Left lung (tissue), 10 donors: ENCODE results near the gene DCTPP1. TPM values are rescaled to one million over a fixed set of nuclear protein-coding genes. Genes with fewer than 3 reads are reported as not detected.

Experiments
- ATAC-seq: fragments of 200-7000 bp; cut with Tn5 transposase; one replicate; pipeline ENCODE4 v1.9.1; 2020; ENCODE audit warnings: moderate library complexity
- DNase-seq, 4 donors: peaks; one replicate each; pipeline ENCODE4 v3.0.0-alpha.2; 2013 to 2020
- H3K27ac ChIP-seq, 2 donors: fragments of 200-600 bp; sonication (generic) in 1 of 2; one replicate each; pipeline versions ENCODE4 v1.5.0 to v1.8.0; 2020 to 2021
- H3K27me3 ChIP-seq, 2 donors: fragments of 200-600 bp; sonication (generic) in 1 of 2; one replicate each; pipeline versions ENCODE4 v1.5.0 to v1.8.0; 2020 to 2021
- H3K36me3 ChIP-seq, 2 donors: fragments of 200-600 bp; sonication (generic) in 1 of 2; one replicate each; pipeline versions ENCODE4 v1.5.0 to v1.8.0; 2020 to 2021
- H3K4me1 ChIP-seq, 2 donors: fragments of 200-600 bp; one replicate each; pipeline ENCODE4 v1.8.0; 2021
- H3K4me3 ChIP-seq, 2 donors: fragments of 200-600 bp; sonication (generic) in 1 of 2; one replicate each; pipeline versions ENCODE4 v1.5.0 to v1.8.0; 2020 to 2021; ENCODE audit warnings: mild to moderate bottlenecking in 1 of 2
- H3K9me3 ChIP-seq, 2 donors: fragments of 200-600 bp; sonication (generic) in 1 of 2; one replicate each; pipeline versions ENCODE4 v1.5.0 to v1.8.0; 2020 to 2021
- intact Hi-C, 2 donors: fragments of 100-400 bp; cut with DNase I; formaldehyde crosslinking; loops; one replicate each; pipeline versions ENCODE4 v1.11.2 to v1.14.2; 2022
- polyA plus RNA-seq, 6 donors: library from polyadenylated mRNA; unstranded; fragments of 120-200 nt; gene quantifications; one replicate each; pipeline ENCODE4 v1.2.1, GENCODE V29; 2013; ENCODE audit not compliant: insufficient read length in 6 of 6
- total RNA-seq, 2 donors: library from RNA; stranded (reverse); fragmentation: NEBNext Ultra II Directional; extraction: Animal tissue kit (Norgen Biotek cat#: 25700); gene quantifications; one replicate each; pipeline ENCODE4 v1.2.1, GENCODE V29; 2021
- TF ChIP-seq, protein P1 (sequence below), 2 donors: fragments of 200-600 bp; sonication (generic) in 1 of 2; IDR thresholded peaks; one replicate each; pipeline versions ENCODE4 v1.5.0 to v1.8.0; 2021; ENCODE audit warnings: antibody characterized with exemption in 2 of 2
- donor health status: DM: no; HTN: yes; CAD: no.
- donor health status: DM: no; HTN: no; CAD: no.

The DCTPP1 gene
- total and polyA plus RNA-seq, 8 donors: 26.2 to 49.3 (median 37.0) TPM

DNA sequence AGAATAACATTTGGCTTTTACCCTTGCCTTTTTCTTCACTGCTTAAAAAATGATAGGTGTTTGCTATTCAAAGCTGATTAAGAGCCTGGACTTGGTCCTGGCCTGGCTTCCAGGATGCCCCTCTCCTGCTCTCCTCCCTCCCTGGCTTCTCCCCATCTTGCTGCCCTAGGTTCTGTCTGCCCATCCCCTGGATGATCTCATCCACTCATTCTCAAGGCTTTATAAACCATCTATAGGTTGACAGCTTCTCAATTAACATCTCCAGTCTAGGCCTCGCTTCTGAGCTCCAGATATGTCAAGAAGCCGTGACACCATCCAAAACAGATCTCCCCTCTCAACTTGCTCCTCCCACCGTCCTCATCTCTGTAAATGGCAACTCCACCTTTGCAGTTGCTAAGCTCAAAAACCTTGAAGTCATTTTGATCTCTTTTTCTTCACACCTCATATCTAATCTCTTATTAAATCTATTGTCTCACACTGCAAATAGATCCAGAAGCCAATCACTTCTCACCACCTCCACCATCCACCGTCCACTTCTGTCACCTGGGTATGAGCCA is 13.7 kb downstream of the DCTPP1 start:
- no peak overlapping the region for H3K27ac ChIP-seq
- H3K27me3 ChIP-seq: no peaks in the 10 kb centered on the region
- H3K36me3 ChIP-seq: peaks cover 0 to 18% of the 10 kb centered on the region in 2 donors
- no peak overlapping the region for H3K4me3 ChIP-seq
- no peak for DNase-seq
- intact Hi-C loops: no loop called here
- TF ChIP-seq, protein P1, sequence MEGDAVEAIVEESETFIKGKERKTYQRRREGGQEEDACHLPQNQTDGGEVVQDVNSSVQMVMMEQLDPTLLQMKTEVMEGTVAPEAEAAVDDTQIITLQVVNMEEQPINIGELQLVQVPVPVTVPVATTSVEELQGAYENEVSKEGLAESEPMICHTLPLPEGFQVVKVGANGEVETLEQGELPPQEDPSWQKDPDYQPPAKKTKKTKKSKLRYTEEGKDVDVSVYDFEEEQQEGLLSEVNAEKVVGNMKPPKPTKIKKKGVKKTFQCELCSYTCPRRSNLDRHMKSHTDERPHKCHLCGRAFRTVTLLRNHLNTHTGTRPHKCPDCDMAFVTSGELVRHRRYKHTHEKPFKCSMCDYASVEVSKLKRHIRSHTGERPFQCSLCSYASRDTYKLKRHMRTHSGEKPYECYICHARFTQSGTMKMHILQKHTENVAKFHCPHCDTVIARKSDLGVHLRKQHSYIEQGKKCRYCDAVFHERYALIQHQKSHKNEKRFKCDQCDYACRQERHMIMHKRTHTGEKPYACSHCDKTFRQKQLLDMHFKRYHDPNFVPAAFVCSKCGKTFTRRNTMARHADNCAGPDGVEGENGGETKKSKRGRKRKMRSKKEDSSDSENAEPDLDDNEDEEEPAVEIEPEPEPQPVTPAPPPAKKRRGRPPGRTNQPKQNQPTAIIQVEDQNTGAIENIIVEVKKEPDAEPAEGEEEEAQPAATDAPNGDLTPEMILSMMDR (IDR thresholded peaks at IDR 0.05): no peak
- no peak for ATAC-seq
- H3K9me3 ChIP-seq: no peaks in the 10 kb centered on the region
- peaks cover 0 to 17% of the 10 kb centered on the region in 2 donors for H3K4me1 ChIP-seq

DNA sequence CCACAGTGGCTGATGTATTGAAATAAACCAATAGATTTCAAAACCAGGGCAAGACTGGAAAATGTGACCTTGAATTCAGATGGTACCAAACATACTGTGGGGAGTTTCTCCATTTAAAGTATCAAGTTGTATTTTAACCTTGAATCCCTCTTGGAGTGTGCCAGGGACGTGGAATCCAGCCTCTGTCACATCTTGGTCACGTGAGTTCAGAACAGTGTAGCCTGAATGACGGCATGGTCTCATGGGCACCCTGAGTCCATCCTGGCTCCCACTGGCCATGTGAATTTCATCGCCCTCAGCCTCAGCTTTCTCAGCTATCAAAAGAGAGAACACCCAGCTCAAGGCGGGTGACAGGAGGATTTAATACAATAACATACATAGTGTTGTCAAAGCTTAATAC is 15.7 kb downstream of the DCTPP1 start:
- Histone ChIP-seq H3K4me3 (no peak overlapping the region), H3K4me1 (peaks cover 3 to 27% of the 10 kb centered on the region in 2 donors), H3K36me3 (peaks cover 0 to 18% of the 10 kb centered on the region in 2 donors), H3K27ac (no peak overlapping the region), H3K27me3 (no peaks in the 10 kb centered on the region), H3K9me3 (no peaks in the 10 kb centered on the region)
- intact Hi-C loops: no loop called here
- ATAC-seq: no peak
- TF ChIP-seq, protein P1 (IDR thresholded peaks at IDR 0.05): no peak
- DNase-seq: no peak

DNA sequence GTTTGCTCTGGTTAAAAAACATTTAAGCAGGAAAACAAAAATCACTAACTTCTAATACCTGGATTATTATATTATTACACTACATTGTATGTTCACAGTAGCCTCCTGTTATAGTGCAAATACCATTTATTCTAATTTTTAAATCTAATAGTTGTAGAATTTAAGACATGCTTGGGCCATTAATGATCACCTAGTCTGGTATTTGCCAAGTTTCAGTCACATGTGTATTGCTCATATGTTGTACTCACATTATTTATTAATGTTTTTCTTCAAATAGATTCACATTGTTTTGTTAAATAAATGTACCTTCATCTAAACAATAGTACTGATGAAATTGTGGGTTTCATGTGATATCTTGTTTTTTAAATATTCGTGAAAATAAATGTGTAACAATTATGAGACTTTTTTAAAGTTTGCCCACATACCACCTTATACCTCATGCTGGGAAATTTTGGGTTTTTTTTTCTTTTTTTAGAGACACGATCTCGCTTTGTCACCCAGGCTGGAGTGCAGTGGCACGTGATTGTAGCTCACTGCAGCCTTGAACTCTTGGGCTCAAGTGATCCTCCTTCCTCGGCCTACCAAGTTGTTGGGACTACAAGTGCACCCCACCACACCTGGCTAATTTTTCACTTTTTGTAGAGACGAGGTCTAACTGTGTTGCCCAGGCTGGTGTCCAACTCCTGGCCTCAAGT is 16.6 kb downstream of the DCTPP1 start:
- intact Hi-C loops: no loop called here
- TF ChIP-seq, protein P1 (IDR thresholded peaks at IDR 0.05): no peak

DNA sequence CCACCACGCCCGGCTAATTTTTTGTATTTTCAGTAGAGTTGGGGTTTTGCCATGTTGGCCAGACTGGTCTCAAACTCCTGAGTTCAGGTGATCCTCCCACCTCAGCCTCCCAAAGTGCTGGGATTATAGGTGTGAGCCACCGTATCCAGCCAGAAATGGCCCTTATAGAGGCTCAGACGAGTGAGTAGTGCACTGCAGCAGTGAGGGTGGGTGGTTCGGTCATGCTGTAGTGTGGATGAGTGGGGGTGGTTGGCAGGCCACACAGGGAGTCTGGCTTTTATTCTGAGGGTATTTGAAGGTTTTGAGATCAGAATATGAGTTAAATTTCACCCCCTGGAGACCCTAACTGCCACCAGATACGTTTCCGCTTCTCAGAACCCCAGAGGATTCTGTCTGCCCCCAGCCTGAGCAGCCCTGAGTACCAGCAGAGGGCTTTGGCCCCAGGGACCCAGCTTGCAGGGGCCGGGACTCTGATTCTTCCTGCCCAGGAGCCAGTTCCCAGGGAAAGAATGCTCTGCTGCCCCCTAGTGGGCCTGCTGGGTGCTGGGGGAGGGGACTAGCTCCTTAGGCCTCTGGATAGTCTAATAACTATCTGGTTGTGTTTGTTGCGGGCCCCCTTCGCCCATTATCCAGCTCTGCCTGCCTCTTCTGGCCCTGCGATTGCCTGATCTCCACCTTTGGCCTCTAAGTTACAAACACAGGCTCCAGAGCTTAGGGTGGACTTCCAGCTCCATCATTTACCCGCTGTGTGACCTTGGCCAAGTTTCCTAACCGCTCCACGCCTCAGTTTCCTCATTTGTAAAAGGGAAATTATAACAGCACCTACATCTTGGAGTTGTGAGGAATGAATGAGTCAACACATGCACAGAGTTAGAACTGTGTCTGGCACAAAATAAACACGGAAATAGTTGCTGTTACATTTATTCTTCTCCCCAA is 20.4 kb downstream of the DCTPP1 start:
- ATAC-seq: peak; percentile 80
- H3K27me3 ChIP-seq: no peaks in the 10 kb centered on the region
- peak overlapping the region in 1 of 2 donors; percentile 26 for H3K27ac ChIP-seq
- H3K4me1 ChIP-seq: peaks cover 15 to 31% of the 10 kb centered on the region in 2 donors
- peaks cover 0 to 17% of the 10 kb centered on the region in 2 donors for H3K36me3 ChIP-seq
- TF ChIP-seq, protein P1 (IDR thresholded peaks at IDR 0.05): peak; percentile 96 to 97
- intact Hi-C loops: no loop called here
- no peak overlapping the region for H3K4me3 ChIP-seq
- no peaks in the 10 kb centered on the region for H3K9me3 ChIP-seq
- peak; percentile 80 to 96 (median 90) for DNase-seq

More for the DNA sequence above, 16.6 kb downstream of the DCTPP1 start:
- H3K4me3 ChIP-seq: no peak overlapping the region
- ATAC-seq (no peak), DNase-seq (no peak)
- peaks cover 12 to 31% of the 10 kb centered on the region in 2 donors for H3K4me1 ChIP-seq
- no peaks in the 10 kb centered on the region for H3K27me3 ChIP-seq
- peaks cover 0 to 18% of the 10 kb centered on the region in 2 donors for H3K36me3 ChIP-seq
- no peak overlapping the region for H3K27ac ChIP-seq
- no peaks in the 10 kb centered on the region for H3K9me3 ChIP-seq
